Activated CD8-positive, alpha-beta T cell treated with anti-CD3 and anti-CD28 coated beads for 36 hours (primary cell): Measurements from ENCODE around the gene MYEF2. TPM values are rescaled to one million over a fixed set of nuclear protein-coding genes. Genes with fewer than 3 reads are reported as not detected.

Experiments used
- ATAC-seq: fragments of 200-7000 bp; cut with Tn5 transposase; one replicate; pipeline ENCODE4 v1.10.0; 2021; ENCODE audit warnings: mild to moderate bottlenecking, moderate library complexity
- CTCF ChIA-PET: fragments of 350-600 bp; sonication (Branson Sonifier 250); formaldehyde crosslinking; loops from one replicate; lab custom pipeline; 2021; ENCODE audit warnings: antibody characterized with exemption; lab: Charles Lee
- POLR2A ChIA-PET: fragments of 350-600 bp; sonication (Branson Sonifier 250); formaldehyde crosslinking; loops from one replicate; lab custom pipeline; 2021; ENCODE audit warnings: antibody characterized with exemption; lab: Charles Lee
- DNase-seq: peaks from one replicate; pipeline ENCODE4 v3.0.0-alpha.2; 2020
- H3K27ac Mint-ChIP-seq: one replicate; pipeline ENCODE4 v1.8.0; 2021; ENCODE audit warnings: mild to moderate bottlenecking, mixed read lengths
- H3K27me3 Mint-ChIP-seq: one replicate; pipeline ENCODE4 v1.8.0; 2021; ENCODE audit warnings: mixed read lengths
- H3K36me3 Mint-ChIP-seq: one replicate; pipeline ENCODE4 v1.8.0; 2021; ENCODE audit warnings: low read depth, mixed read lengths
- H3K4me1 Mint-ChIP-seq: one replicate; pipeline ENCODE4 v1.8.0; 2021; ENCODE audit warnings: low read depth, mixed read lengths
- H3K4me3 Mint-ChIP-seq: one replicate; pipeline ENCODE4 v1.8.0; 2021; ENCODE audit warnings: mild to moderate bottlenecking, moderate library complexity, mixed read lengths
- H3K9me3 Mint-ChIP-seq: one replicate; pipeline ENCODE4 v1.8.0; 2021; ENCODE audit warnings: mixed read lengths
- intact Hi-C: fragments of 100-400 bp; cut with micrococcal nuclease; formaldehyde crosslinking; loops from one replicate; pipeline ENCODE4 v1.10.0; 2022
- total RNA-seq, 2 experiments: library from RNA; stranded (reverse); gene quantifications; one replicate each; pipeline ENCODE4 v1.2.3, GENCODE V29; 2021
- TF ChIP-seq, protein P1 (sequence below): fragments of 200-600 bp; IDR thresholded peaks from one replicate; pipeline ENCODE4 v1.8.0; 2022; ENCODE audit warnings: antibody characterized with exemption, mild to moderate bottlenecking

MYEF2 gene
- total RNA-seq, 2 experiments from 2014 or later, result 25.7 to 26.6 TPM

DNA sequence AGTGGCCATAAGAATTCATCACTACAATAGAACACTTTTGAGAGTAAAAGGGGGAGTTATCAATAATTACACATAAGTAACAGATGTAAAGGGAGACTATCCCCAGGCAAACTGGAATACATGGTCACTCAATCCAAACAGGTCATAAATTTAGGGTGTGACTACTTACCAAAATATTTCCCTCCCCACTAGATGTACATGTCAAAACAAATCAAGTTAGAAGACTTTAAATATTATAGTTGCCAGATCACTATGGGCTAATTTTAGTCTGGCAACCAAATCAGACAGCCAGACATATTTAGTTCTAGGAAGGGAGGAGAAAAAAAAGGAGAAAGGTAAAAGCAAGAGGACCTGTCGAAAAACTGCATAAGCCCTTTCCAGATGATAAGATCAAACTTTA is 34.2 kb downstream of the MYEF2 start:
- Mint-ChIP-seq H3K4me1 (no peaks in the 10 kb centered on the region), H3K4me3 (no peak overlapping the region), H3K27me3 (no peaks in the 10 kb centered on the region), H3K9me3 (no peaks in the 10 kb centered on the region), H3K27ac (no peak overlapping the region), H3K36me3 (peaks cover 7% of the 10 kb centered on the region)
- ChIA-PET CTCF (no interaction called here), POLR2A (no interaction called here)
- TF ChIP-seq, protein P1, sequence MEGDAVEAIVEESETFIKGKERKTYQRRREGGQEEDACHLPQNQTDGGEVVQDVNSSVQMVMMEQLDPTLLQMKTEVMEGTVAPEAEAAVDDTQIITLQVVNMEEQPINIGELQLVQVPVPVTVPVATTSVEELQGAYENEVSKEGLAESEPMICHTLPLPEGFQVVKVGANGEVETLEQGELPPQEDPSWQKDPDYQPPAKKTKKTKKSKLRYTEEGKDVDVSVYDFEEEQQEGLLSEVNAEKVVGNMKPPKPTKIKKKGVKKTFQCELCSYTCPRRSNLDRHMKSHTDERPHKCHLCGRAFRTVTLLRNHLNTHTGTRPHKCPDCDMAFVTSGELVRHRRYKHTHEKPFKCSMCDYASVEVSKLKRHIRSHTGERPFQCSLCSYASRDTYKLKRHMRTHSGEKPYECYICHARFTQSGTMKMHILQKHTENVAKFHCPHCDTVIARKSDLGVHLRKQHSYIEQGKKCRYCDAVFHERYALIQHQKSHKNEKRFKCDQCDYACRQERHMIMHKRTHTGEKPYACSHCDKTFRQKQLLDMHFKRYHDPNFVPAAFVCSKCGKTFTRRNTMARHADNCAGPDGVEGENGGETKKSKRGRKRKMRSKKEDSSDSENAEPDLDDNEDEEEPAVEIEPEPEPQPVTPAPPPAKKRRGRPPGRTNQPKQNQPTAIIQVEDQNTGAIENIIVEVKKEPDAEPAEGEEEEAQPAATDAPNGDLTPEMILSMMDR, result no peak
- no peak for DNase-seq
- no peak for ATAC-seq
- intact Hi-C loops, result no loop called here

- TF ChIP-seq, protein P1, result no peak
- ChIA-PET CTCF (no interaction called here), POLR2A (interaction anchor here (0.8 kb wide), 1 partner anchor 45 kb away, joined by 3 read pairs; no protein-coding TSS in a partner anchor)
- H3K4me3 Mint-ChIP-seq, result no peak overlapping the region
- no peaks in the 10 kb centered on the region for H3K9me3 Mint-ChIP-seq
- no peaks in the 10 kb centered on the region for H3K27me3 Mint-ChIP-seq
- DNase-seq (no peak), ATAC-seq (no peak)
- no peaks in the 10 kb centered on the region for H3K4me1 Mint-ChIP-seq
- H3K27ac Mint-ChIP-seq, result no peak overlapping the region
- no peaks in the 10 kb centered on the region for H3K36me3 Mint-ChIP-seq
- intact Hi-C loops, result no loop called here
Observed at GRCh38 chr15:48132874-48133273, 45.2 kb downstream of the MYEF2 start.

DNA sequence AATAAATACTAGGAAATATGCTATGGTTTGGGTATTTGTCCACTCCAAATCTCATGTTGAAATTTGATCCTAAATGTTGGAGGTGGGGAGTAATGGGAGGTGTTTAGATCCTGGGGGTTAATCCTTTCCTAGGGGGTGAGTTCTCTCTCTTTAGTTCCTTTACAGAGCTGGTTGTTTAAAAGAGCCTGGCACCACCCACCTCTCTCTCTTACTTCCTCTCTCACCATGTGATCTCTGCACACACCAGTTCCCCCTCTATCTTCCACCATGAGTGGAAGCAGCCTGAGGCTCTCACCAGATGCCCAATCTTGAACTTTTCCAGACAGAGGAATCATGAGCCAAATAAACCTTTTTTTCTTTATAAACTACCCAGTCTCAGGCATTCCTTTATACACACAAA is 46.8 kb downstream of the MYEF2 start:
- CTCF ChIA-PET, result no interaction called here
- no peak for DNase-seq
- POLR2A ChIA-PET, result no interaction called here
- H3K27ac Mint-ChIP-seq, result no peak overlapping the region
- H3K4me1 Mint-ChIP-seq, result no peaks in the 10 kb centered on the region
- no peaks in the 10 kb centered on the region for H3K36me3 Mint-ChIP-seq
- TF ChIP-seq, protein P1, result no peak
- intact Hi-C loops, result no loop called here
- H3K4me3 Mint-ChIP-seq, result no peak overlapping the region
- H3K27me3 Mint-ChIP-seq, result no peaks in the 10 kb centered on the region
- no peaks in the 10 kb centered on the region for H3K9me3 Mint-ChIP-seq
- ATAC-seq, result no peak

- H3K4me1 Mint-ChIP-seq, result no peaks in the 10 kb centered on the region
- POLR2A ChIA-PET, result interaction anchor here (0.8 kb wide), 1 partner anchor 13 kb away, joined by 3 read pairs; no protein-coding TSS in a partner anchor
- TF ChIP-seq, protein P1, result no peak
- ATAC-seq (no peak), DNase-seq (no peak)
- peaks cover 8% of the 10 kb centered on the region for H3K27me3 Mint-ChIP-seq
- no peaks in the 10 kb centered on the region for H3K9me3 Mint-ChIP-seq
- no peak overlapping the region for H3K27ac Mint-ChIP-seq
- intact Hi-C loops, result no loop called here
- H3K36me3 Mint-ChIP-seq, result no peaks in the 10 kb centered on the region
- CTCF ChIA-PET, result no interaction called here
- no peak overlapping the region for H3K4me3 Mint-ChIP-seq
Observed at GRCh38 chr15:48126667-48127355, 51.3 kb downstream of the MYEF2 start.

GRCh38 chr15:48121849-48122248 is 56.2 kb downstream of the MYEF2 start:
- POLR2A ChIA-PET, result no interaction called here
- H3K4me1 Mint-ChIP-seq, result no peaks in the 10 kb centered on the region
- CTCF ChIA-PET, result interaction anchor here (1.5 kb wide), 1 partner anchor 164 kb away, joined by 4 read pairs; no protein-coding TSS in a partner anchor
- H3K27ac Mint-ChIP-seq, result no peak overlapping the region
- no peaks in the 10 kb centered on the region for H3K36me3 Mint-ChIP-seq
- H3K27me3 Mint-ChIP-seq, result peaks cover 8% of the 10 kb centered on the region
- ATAC-seq (no peak), DNase-seq (no peak)
- TF ChIP-seq, protein P1, result no peak
- H3K4me3 Mint-ChIP-seq, result no peak overlapping the region
- H3K9me3 Mint-ChIP-seq, result no peaks in the 10 kb centered on the region
- intact Hi-C loops, result no loop called here
